Omental fat pad (tissue), 4 donors: ENCODE results near the gene SLC2A9. TPM values are rescaled to one million over a fixed set of nuclear protein-coding genes. Genes with fewer than 3 reads are reported as not detected.

Experiments
- ATAC-seq: fragments of 150-250 bp; one replicate; pipeline ENCODE4 v1.9.1; 2016; ENCODE audit warnings: mild to moderate bottlenecking, moderate library complexity; ENCODE audit not compliant: low FRiP score
- DNase-seq: peaks from one replicate; pipeline ENCODE4 v3.0.0-alpha.2; 2019; ENCODE audit warnings: low spot score
- small RNA-seq: library from RNA; depleted of rRNA; stranded (forward); fragments of <200 nt; gene quantifications from one replicate; pipeline ENCODE3, GENCODE V24; 2016
- total RNA-seq, 4 donors: library from RNA; depleted of rRNA; stranded (reverse); fragments of >200 nt; gene quantifications; one replicate each; pipeline ENCODE4 v1.1.0, GENCODE V29; 2016
- TF ChIP-seq, protein P1 (sequence below), 3 donors: fragments of 450-650 bp; IDR thresholded peaks; one replicate each; pipeline ENCODE4 v1.5.1; 2016 to 2017; ENCODE audit warnings: antibody characterized with exemption in 3 of 3, mild to moderate bottlenecking in 3 of 3, moderate library complexity in 2 of 3

The SLC2A9 gene
- total RNA-seq, 4 donors from 2014 or later = 4.7 to 8.5 (median 7.3) TPM

DNA sequence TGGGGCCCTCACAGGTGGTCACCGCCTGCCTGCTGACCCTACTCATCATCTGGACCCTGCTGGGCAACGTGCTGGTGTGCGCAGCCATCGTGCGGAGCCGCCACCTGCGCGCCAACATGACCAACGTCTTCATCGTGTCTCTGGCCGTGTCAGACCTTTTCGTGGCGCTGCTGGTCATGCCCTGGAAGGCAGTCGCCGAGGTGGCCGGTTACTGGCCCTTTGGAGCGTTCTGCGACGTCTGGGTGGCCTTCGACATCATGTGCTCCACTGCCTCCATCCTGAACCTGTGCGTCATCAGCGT, 239.2 kb downstream of the SLC2A9 start:
- TF ChIP-seq, protein P1, sequence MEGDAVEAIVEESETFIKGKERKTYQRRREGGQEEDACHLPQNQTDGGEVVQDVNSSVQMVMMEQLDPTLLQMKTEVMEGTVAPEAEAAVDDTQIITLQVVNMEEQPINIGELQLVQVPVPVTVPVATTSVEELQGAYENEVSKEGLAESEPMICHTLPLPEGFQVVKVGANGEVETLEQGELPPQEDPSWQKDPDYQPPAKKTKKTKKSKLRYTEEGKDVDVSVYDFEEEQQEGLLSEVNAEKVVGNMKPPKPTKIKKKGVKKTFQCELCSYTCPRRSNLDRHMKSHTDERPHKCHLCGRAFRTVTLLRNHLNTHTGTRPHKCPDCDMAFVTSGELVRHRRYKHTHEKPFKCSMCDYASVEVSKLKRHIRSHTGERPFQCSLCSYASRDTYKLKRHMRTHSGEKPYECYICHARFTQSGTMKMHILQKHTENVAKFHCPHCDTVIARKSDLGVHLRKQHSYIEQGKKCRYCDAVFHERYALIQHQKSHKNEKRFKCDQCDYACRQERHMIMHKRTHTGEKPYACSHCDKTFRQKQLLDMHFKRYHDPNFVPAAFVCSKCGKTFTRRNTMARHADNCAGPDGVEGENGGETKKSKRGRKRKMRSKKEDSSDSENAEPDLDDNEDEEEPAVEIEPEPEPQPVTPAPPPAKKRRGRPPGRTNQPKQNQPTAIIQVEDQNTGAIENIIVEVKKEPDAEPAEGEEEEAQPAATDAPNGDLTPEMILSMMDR (IDR thresholded peaks at IDR 0.05) = no peak
- ATAC-seq = no peak
- no peak for DNase-seq

DNA sequence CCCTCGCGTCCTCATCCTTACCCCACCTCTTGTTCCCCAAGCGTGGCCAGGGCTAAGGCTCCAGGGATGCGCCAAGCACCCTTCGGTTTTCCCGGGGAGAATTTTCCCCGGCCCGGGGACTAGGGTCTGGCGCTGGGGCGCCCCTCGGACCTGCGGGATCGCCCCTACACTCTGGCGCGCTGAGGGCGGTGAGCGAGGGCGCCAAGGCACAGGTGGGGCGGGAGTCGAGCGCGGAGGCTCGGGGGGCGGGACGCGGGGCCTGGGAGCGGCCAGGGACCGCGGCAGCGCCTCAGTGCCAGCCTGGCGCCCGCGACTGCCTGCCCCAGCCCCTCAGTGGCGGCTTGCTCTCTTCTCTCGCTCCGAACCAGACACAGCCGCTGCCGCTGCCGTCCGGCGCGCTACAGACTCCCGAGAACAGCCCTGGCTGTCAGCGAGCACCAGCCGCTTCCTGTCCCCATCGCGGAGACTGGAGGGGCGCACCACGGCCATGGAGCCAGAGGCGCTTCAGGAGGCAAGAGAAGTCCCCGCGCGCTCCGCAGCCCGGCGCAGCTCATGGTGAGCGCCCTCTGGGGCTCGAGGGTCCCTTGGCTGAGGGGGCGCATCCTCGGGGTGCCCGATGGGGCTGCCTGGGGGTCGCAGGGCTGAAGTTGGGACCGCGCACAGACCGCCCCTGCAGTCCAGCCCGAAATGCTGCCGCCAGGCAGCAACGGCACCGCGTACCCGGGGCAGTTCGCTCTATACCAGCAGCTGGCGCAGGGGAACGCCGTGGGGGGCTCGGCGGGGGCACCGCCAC, 239.8 kb downstream of the SLC2A9 start, which contains the start of gene DRD5:
DRD5 (plus strand) TSS at position 292 of the 793 bp plus-strand sequence; CDS start at position 688, 396 bp downstream.
- TF ChIP-seq, protein P1 (IDR thresholded peaks at IDR 0.05) = no peak
- DNase-seq = no peak
- ATAC-seq = no peak

Small RNAs within 50 kb of the gene (small RNA-seq; reads per million reads assigned to genes)
- not detected for gene RNA5SP154

Other genes starting within 250 kb of the SLC2A9 start
- not detected for gene DRD5, start 239.9 kb downstream of the SLC2A9 start, total RNA-seq
- gene WDR1, start 95.3 kb upstream of the SLC2A9 start, total RNA-seq = 100 to 1,000 TPM; 114 to 219 (median 135) TPM